Kidney epithelial cell (primary cell): ENCODE data around the gene KRTAP25-1. TPM values are rescaled to one million over a fixed set of nuclear protein-coding genes. Genes with fewer than 3 reads are reported as not detected.

Experiments
- DNase-seq: peaks from one replicate; pipeline ENCODE4 v3.0.0-alpha.2; 2010; ENCODE audit warnings: low read depth
- H3K27me3 ChIP-seq: 2 replicates; pipeline ENCODE4 v1.6.0; 2011; ENCODE audit warnings: low read length; ENCODE audit not compliant: control insufficient read depth, insufficient read depth
- H3K36me3 ChIP-seq: 2 replicates; pipeline ENCODE4 v1.5.1; 2011; ENCODE audit warnings: low read length; ENCODE audit not compliant: control insufficient read depth, insufficient read depth
- H3K4me3 ChIP-seq: 2 replicates; pipeline ENCODE4 v1.5.1; 2011; ENCODE audit warnings: low read depth, mild to moderate bottlenecking, control low read depth, low read length
- total RNA-seq: library from RNA; depleted of rRNA; stranded (reverse); fragments of >200 nt; gene quantifications from 2 replicates; pipeline ENCODE4 v1.2.3, GENCODE V29; 2015
- TF ChIP-seq, protein P1 (sequence below): IDR thresholded peaks from 2 replicates; pipeline ENCODE4 v1.5.1; 2011; ENCODE audit warnings: mild to moderate bottlenecking, moderate library complexity, low read length, control low read depth, inconsistent platforms; ENCODE audit not compliant: insufficient read depth, poor library complexity, severe bottlenecking

KRTAP25-1 gene, protein sequence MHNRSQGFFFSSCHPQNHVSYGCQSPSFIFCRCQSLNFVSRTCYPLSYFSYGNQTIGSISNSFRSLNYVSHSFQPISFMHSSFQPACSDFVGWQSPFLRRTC
- not detected in 2 replicates for total RNA-seq

DNA sequence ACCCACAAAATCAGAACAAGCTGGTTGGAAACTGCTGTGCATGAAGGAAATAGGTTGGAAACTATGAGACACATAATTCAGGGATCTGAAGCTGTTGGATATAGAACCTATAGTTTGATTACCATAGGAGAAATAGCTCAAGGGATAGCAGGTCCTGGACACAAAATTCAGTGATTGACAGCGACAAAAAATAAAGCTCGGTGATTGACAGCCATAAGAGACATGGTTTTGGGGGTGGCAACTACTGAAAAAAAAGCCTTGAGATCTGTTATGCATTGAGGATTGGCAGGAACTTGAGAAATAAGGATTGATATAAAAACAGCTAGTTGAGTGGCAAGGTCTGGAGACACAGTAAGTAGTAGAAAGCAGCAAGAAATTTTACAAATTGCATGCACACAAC is at the start of gene KRTAP25-1:
TSS of gene KRTAP25-1 (minus strand) at position 300 of the 400 bp plus-strand sequence. CDS start at position 276, 24 bp downstream.
- TF ChIP-seq, protein P1, sequence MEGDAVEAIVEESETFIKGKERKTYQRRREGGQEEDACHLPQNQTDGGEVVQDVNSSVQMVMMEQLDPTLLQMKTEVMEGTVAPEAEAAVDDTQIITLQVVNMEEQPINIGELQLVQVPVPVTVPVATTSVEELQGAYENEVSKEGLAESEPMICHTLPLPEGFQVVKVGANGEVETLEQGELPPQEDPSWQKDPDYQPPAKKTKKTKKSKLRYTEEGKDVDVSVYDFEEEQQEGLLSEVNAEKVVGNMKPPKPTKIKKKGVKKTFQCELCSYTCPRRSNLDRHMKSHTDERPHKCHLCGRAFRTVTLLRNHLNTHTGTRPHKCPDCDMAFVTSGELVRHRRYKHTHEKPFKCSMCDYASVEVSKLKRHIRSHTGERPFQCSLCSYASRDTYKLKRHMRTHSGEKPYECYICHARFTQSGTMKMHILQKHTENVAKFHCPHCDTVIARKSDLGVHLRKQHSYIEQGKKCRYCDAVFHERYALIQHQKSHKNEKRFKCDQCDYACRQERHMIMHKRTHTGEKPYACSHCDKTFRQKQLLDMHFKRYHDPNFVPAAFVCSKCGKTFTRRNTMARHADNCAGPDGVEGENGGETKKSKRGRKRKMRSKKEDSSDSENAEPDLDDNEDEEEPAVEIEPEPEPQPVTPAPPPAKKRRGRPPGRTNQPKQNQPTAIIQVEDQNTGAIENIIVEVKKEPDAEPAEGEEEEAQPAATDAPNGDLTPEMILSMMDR: no peak
- Histone ChIP-seq H3K36me3 (no peaks in the 10 kb centered on the region), H3K4me3 (no peak within 1 kb of the TSS), H3K27me3 (no peaks in the 10 kb centered on the region)
- no peak for DNase-seq

DNA sequence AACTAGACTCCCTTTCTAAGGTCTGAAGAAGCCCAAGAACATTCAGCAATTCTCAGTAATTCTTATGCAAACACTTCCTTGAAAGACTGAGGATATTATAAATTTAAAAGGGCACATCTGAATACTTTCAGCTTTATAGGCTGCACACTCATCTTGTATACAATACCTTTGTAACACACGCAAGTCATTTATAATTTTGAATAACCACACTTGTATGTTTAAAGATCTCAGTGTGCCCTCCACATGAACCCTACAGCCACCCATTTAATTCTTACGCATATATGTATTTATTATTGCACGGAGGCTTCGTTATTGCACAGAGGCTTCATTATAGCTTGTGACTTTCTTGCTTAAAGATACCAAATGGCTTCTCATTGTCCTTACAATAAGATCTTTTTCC is 49.4 kb upstream of the KRTAP25-1 start:
- Histone ChIP-seq H3K4me3 (no peak overlapping the region), H3K27me3 (no peaks in the 10 kb centered on the region), H3K36me3 (no peaks in the 10 kb centered on the region)
- no peak for DNase-seq
- TF ChIP-seq, protein P1: no peak

DNA sequence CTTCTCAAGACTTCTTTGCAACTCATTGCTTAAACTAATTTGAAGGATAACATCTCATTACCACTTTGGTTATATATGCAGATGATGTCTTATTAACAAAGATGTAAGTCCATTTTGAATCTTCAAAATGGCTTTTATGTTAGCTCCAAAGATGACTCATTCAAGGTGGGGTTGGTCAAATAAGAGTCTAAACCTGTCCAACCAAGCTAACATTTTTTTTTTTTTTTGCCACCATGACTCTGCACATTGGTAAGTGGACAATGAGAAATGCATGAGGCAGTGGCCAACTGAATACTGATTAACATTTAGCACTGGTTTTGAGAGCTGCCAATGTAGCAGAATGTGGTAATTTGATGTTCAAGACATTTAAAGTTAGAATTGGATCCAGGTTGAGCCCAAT is 48.5 kb upstream of the KRTAP25-1 start:
- H3K36me3 ChIP-seq: no peaks in the 10 kb centered on the region
- H3K27me3 ChIP-seq: no peaks in the 10 kb centered on the region
- no peak for DNase-seq
- no peak overlapping the region for H3K4me3 ChIP-seq
- TF ChIP-seq, protein P1: no peak

DNA sequence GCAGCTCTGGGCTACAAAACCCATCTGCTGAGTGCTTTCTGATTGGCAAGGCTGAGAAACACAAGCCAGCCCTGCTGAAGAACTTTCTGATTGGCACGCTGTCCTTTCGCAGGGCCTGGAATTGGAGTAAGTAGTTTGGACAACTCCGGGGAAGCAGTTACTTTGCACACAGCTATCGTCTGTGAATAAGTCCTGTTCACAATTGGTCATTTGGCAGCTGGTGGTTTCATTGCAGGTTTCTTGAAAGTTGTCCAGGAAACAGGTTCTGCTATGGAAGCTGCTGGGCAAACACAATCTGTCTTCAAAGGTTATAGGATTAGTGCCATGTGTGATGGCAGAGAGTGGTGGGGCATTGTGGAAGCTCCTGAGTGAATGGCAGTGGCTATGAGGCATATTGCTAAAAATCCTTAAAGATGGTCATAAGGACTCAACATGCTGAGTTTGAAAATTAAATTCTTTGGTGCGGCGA is 48.0 kb upstream of the KRTAP25-1 start, which contains the start of gene KRTAP27-1:
TSS of gene KRTAP27-1 (minus strand) at position 419 of the 469 bp plus-strand sequence. CDS start at position 393, 26 bp downstream.
- no peaks in the 10 kb centered on the region for H3K27me3 ChIP-seq

DNA sequence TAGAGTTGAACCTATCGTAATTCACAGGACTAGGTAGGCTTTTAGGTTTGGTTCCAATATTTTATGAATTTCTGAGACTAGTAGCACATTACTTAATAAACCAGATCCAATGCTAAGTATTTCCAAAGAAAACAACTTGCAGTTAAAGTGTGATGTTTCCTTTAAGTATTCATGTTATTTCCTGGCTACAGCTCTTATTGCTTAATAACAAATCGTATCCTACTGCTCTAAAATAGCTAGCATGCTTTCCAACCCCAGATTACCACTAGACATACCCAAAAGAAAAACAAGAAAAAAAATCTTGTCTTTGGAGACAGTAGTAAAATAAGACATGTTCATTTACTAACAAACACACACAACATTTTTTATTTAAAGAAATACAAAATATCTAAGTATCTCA is 47.3 kb upstream of the KRTAP25-1 start:
- no peak for DNase-seq
- H3K4me3 ChIP-seq: no peak overlapping the region
- TF ChIP-seq, protein P1: no peak
- no peaks in the 10 kb centered on the region for H3K27me3 ChIP-seq
- no peaks in the 10 kb centered on the region for H3K36me3 ChIP-seq

More for the DNA sequence above, 48.0 kb upstream of the KRTAP25-1 start, which contains the start of gene KRTAP27-1:
- TF ChIP-seq, protein P1: no peak
- DNase-seq: no peak
- Histone ChIP-seq H3K4me3 (no peak within 1 kb of the TSS), H3K36me3 (no peaks in the 10 kb centered on the region)

DNA sequence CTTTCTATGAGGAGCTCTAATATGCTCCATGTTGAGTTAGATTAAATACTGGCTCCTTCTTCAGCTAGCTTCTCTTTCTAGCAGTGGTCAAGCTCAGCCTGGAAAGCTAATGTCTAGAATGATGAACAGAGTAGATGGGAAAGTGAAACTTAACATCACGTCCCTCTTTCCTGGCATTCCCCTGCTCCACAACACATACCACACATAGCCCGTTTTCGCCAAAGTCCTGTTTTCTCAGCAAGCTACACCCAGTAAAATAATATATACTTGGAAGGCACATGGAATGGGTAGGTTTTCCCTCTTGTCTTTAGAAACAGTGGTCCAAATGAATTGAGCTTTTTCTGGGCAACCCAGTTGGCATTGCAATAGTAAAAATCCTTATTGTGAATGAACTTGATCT is 44.4 kb upstream of the KRTAP25-1 start:
- DNase-seq: no peak
- TF ChIP-seq, protein P1: no peak
- Histone ChIP-seq H3K36me3 (no peaks in the 10 kb centered on the region), H3K4me3 (no peak overlapping the region), H3K27me3 (no peaks in the 10 kb centered on the region)
